Skeletal muscle tissue (tissue), 4 donors: Measurements from ENCODE around the gene FOXF1. TPM values are rescaled to one million over a fixed set of nuclear protein-coding genes. Genes with fewer than 3 reads are reported as not detected.

Experiments
- H3K27ac ChIP-seq: one replicate; pipeline ENCODE4 v1.7.0; 2013; ENCODE audit warnings: mild to moderate bottlenecking, low read depth, low read length, inconsistent platforms
- H3K27me3 ChIP-seq, 3 donors: one replicate each; pipeline ENCODE4 v1.7.0; 2013; ENCODE audit warnings: low read length in 3 of 3; ENCODE audit not compliant: control insufficient read depth in 3 of 3, insufficient read depth in 3 of 3
- H3K36me3 ChIP-seq, 3 donors: one replicate each; pipeline ENCODE4 v1.7.0; 2013; ENCODE audit warnings: low read length in 3 of 3; ENCODE audit not compliant: control insufficient read depth in 3 of 3, insufficient read depth in 3 of 3
- H3K4me1 ChIP-seq, 3 donors: one replicate each; pipeline ENCODE4 v1.7.0; 2013; ENCODE audit warnings: low read length in 3 of 3, mild to moderate bottlenecking in 3 of 3; ENCODE audit not compliant: control insufficient read depth in 3 of 3, insufficient read depth in 3 of 3
- H3K4me3 ChIP-seq, 3 donors: one replicate each; pipeline ENCODE4 v1.7.0; 2013; ENCODE audit warnings: low read length in 3 of 3
- H3K9ac ChIP-seq, 3 donors: one replicate each; pipeline ENCODE4 v1.7.0; 2013; ENCODE audit warnings: low read length in 3 of 3, mild to moderate bottlenecking in 3 of 3, moderate library complexity in 2 of 3, low read depth in 1 of 3
- H3K9me3 ChIP-seq, 3 donors: one replicate each; pipeline ENCODE4 v1.7.0; 2013; ENCODE audit warnings: low read length in 3 of 3; ENCODE audit not compliant: control insufficient read depth in 3 of 3
- total RNA-seq: library from RNA; depleted of rRNA; stranded (reverse); fragments of >200 nt; gene quantifications from one replicate; pipeline ENCODE4 v1.2.3, GENCODE V29; 2014
- donor health status: Osteomylitis.

The FOXF1 gene
- total RNA-seq, 1 donor from 2014 or later = not detected

GRCh38 chr16:86542756-86543750 lies 32.7 kb downstream of the FOXF1 start:
- H3K27ac ChIP-seq = no peak overlapping the region
- peaks cover 60 to 86% (median 73%) of the 10 kb centered on the region in 3 donors for H3K36me3 ChIP-seq
- H3K9ac ChIP-seq = no peak overlapping the region
- H3K9me3 ChIP-seq = no peaks in the 10 kb centered on the region
- no peaks in the 10 kb centered on the region for H3K27me3 ChIP-seq
- H3K4me3 ChIP-seq = no peak overlapping the region
- H3K4me1 ChIP-seq = peaks cover 0 to 3% (median 0%) of the 10 kb centered on the region in 3 donors

DNA sequence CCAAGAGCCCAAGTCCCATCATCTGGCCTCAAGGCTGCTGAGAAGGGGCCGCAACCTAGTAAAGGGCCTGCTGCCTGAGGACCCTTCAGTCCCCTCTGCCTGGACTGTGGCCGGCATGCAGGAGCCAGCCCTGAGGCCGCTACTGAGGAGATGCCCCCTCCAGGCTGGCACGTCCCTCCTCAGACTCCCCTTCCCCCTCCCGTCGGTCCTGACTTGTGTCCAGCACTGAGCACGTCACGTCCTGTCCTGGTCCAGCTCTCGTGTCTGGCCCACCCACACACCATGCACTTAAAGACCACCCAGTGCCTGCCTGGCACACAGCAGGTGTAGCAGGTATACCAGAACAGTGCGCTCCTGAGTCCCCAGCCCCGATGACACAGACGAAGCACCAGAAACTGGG lies 35.2 kb downstream of the FOXF1 start:
- H3K9me3 ChIP-seq = no peaks in the 10 kb centered on the region
- H3K4me1 ChIP-seq = peaks cover 13 to 15% (median 14%) of the 10 kb centered on the region in 3 donors
- no peaks in the 10 kb centered on the region for H3K27me3 ChIP-seq
- no peak overlapping the region for H3K27ac ChIP-seq
- H3K36me3 ChIP-seq = peaks cover 53 to 68% (median 66%) of the 10 kb centered on the region in 3 donors
- H3K9ac ChIP-seq = no peak overlapping the region
- peak overlapping the region in 1 of 3 donors; percentile 6 for H3K4me3 ChIP-seq

DNA sequence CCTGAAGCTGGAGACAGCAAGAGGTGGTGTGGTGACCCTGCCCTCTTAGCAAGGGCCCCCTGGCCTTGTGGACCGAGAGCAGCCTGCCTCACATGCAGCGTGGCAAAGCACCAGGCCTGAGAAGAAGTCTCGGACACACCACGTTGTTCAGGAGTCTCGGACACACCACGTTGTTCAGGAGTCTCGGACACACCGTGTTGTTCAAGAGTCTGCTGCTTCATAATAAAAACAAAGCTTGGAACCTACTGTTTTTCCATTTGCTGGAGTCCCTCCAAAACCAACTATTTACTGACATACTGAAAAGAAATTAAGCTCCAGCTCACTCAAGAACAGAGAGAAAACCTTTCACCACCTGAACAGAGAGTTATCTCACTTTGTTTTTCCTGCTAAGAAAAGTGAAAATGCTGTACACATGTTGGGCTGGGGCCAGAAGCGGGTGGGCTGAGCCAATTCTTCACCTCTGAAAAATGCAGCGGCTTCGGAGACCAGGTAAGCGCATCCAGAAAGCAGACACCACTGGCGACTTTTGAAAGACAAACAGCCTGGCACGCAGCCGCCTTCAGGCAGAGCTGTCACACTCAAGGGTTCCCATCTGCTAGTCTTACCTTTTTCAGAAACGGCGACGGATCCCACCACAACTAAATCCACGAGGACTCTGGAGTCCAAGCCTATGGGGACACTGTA lies 35.8 kb downstream of the FOXF1 start:
- H3K9ac ChIP-seq = no peak overlapping the region
- no peaks in the 10 kb centered on the region for H3K9me3 ChIP-seq
- H3K27ac ChIP-seq = no peak overlapping the region
- H3K4me3 ChIP-seq = peak overlapping the region in 1 of 3 donors; percentile 6
- H3K27me3 ChIP-seq = no peaks in the 10 kb centered on the region
- H3K4me1 ChIP-seq = peaks cover 13 to 17% (median 15%) of the 10 kb centered on the region in 3 donors
- peaks cover 50 to 65% (median 62%) of the 10 kb centered on the region in 3 donors for H3K36me3 ChIP-seq

DNA sequence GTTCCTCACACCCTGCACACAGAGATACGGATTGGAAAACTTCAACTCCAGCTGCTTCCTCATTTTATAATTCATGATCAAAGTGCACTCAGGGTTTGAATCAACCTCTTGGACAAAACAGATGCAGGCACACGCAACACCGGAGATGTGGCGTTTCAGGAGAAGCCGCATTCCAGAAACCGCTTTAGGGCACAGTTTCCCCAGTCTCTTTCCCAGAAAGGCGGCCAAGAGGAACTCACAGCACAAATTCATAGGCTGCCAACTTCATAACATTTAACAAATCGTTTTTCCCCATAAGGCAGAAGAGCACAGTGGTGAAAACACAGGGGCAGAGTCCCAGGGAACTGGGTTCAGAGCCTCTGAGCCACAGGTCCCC lies 36.3 kb downstream of the FOXF1 start:
- no peaks in the 10 kb centered on the region for H3K27me3 ChIP-seq
- H3K9ac ChIP-seq = no peak overlapping the region
- peaks cover 45 to 65% (median 57%) of the 10 kb centered on the region in 3 donors for H3K36me3 ChIP-seq
- no peak overlapping the region for H3K27ac ChIP-seq
- no peaks in the 10 kb centered on the region for H3K9me3 ChIP-seq
- no peak overlapping the region for H3K4me3 ChIP-seq
- H3K4me1 ChIP-seq = peaks cover 13 to 17% (median 15%) of the 10 kb centered on the region in 3 donors

DNA sequence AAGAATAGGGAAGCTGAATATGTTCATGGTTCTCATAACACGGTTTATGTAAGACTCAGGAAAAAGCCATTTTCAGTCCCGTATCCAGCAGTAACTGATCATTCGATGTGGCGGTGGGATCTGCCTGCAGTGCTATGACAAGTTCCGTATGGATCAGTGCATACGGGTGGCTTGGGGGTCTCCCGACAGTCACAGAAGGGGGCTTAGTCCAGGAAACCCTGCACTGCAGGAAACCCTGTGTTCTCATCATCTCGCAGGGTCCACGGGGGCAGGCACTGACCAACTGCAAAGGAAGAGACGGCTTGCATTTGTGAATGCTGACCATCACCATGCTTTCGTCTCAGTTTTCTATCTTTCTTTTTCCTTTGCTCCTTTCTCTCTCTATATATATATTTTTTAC lies 37.0 kb downstream of the FOXF1 start:
- Histone ChIP-seq H3K36me3 (peaks cover 42 to 59% (median 56%) of the 10 kb centered on the region in 3 donors), H3K27me3 (no peaks in the 10 kb centered on the region)

GRCh38 chr16:86549076-86549892 lies 39.0 kb downstream of the FOXF1 start:
- H3K27me3 ChIP-seq = no peaks in the 10 kb centered on the region
- H3K4me1 ChIP-seq = peaks cover 15 to 21% (median 19%) of the 10 kb centered on the region in 3 donors
- H3K27ac ChIP-seq = no peak overlapping the region
- peak overlapping the region in 1 of 3 donors; percentile 38 for H3K9ac ChIP-seq
- no peaks in the 10 kb centered on the region for H3K9me3 ChIP-seq
- H3K36me3 ChIP-seq = peaks cover 39 to 60% (median 44%) of the 10 kb centered on the region in 3 donors
- H3K4me3 ChIP-seq = no peak overlapping the region

More for the DNA sequence above, 37.0 kb downstream of the FOXF1 start:
- H3K9me3 ChIP-seq = no peaks in the 10 kb centered on the region
- no peak overlapping the region for H3K9ac ChIP-seq
- no peak overlapping the region for H3K27ac ChIP-seq
- H3K4me1 ChIP-seq = peaks cover 13 to 17% (median 15%) of the 10 kb centered on the region in 3 donors
- no peak overlapping the region for H3K4me3 ChIP-seq

DNA sequence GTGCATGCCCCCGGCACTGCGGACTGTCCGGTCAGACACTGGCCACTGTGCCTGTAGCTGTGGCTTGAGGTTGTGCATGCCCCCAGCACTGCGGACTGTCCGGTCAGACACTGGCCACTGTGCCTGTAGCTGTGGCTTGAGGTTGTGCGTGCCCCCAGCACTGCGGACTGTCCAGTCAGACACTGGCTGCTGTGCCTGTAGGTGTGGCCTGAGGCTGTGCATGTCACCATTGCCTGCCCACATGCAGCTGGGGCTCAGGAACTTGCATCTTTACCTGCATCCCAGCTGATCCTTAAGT lies 39.5 kb downstream of the FOXF1 start:
- Histone ChIP-seq H3K9ac (no peak overlapping the region), H3K27ac (no peak overlapping the region), H3K36me3 (peaks cover 38 to 57% (median 41%) of the 10 kb centered on the region in 3 donors), H3K9me3 (no peaks in the 10 kb centered on the region), H3K4me1 (peaks cover 16 to 24% (median 23%) of the 10 kb centered on the region in 3 donors), H3K4me3 (no peak overlapping the region), H3K27me3 (no peaks in the 10 kb centered on the region)

GRCh38 chr16:86550281-86550680 lies 40.0 kb downstream of the FOXF1 start:
- Histone ChIP-seq H3K4me1 (peaks cover 18 to 26% (median 24%) of the 10 kb centered on the region in 3 donors), H3K27ac (no peak overlapping the region), H3K9ac (peak overlapping the region in 1 of 3 donors; percentile 33), H3K9me3 (no peaks in the 10 kb centered on the region), H3K27me3 (no peaks in the 10 kb centered on the region), H3K36me3 (peaks cover 35 to 54% (median 38%) of the 10 kb centered on the region in 3 donors), H3K4me3 (no peak overlapping the region)

DNA sequence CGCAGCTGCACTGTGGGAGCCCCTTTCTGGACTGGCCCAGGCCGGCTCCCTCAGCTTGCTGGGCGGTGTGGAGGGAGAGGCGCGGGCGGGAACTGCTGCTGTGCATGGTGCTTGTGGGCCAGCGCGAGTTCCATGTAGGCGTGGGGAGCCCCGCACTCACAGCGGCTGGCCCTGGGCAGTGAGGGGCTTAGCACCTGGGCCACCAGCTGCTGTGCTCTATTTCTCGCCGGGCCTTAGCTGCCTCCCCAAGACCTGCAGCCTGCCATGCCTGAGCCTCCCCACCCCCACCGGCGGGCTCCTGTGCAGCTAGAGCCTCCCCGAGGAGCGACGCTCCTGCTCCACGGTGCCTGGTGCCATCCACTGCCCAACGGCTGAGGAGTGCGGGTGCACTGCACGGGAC lies 43.0 kb downstream of the FOXF1 start:
- H3K27ac ChIP-seq = no peak overlapping the region
- H3K9ac ChIP-seq = no peak overlapping the region
- H3K4me1 ChIP-seq = peaks cover 29 to 41% (median 39%) of the 10 kb centered on the region in 3 donors
- peaks cover 8 to 30% (median 23%) of the 10 kb centered on the region in 3 donors for H3K36me3 ChIP-seq
- no peak overlapping the region for H3K4me3 ChIP-seq
- no peaks in the 10 kb centered on the region for H3K9me3 ChIP-seq
- H3K27me3 ChIP-seq = no peaks in the 10 kb centered on the region
